Kasumi-1 (cell line): ENCODE measurements around the gene RSL1D1.
A peak's percentile ranks its signal among the peaks of the same experiment; 100 is the strongest.

Experiments
- DNase-seq, 2 experiments: peaks; one replicate each; lab custom pipeline; 2025; lab: John Stamatoyannopoulos, UW

RSL1D1 gene

GRCh38 chr16:11851294-11852091 is at the start of gene RSL1D1:
RSL1D1 (minus strand) TSS chr16:11851542; CDS start chr16:11851512, 30 bp downstream.
- DNase-seq = peak; percentile 65 to 73

GRCh38 chr16:11901091-11901490 is 49.7 kb upstream of the RSL1D1 start:
- DNase-seq = no peak

- no peak for DNase-seq
Measured at GRCh38 chr16:11896486-11897176, 45.3 kb upstream of the RSL1D1 start.

GRCh38 chr16:11893571-11893970 is 42.2 kb upstream of the RSL1D1 start:
- no peak for DNase-seq

- no peak for DNase-seq
Measured at GRCh38 chr16:11892761-11893160, 41.4 kb upstream of the RSL1D1 start.

GRCh38 chr16:11890231-11890965 is 39.1 kb upstream of the RSL1D1 start:
- no peak for DNase-seq

GRCh38 chr16:11886881-11887280 is 35.5 kb upstream of the RSL1D1 start:
- DNase-seq = no peak

- DNase-seq = no peak
Measured at GRCh38 chr16:11884035-11884434, 32.7 kb upstream of the RSL1D1 start.

GRCh38 chr16:11880007-11880406 is 28.7 kb upstream of the RSL1D1 start:
- DNase-seq = peak in 1 of 2 experiments; percentile 4

- no peak for DNase-seq
Measured at GRCh38 chr16:11877374-11877773, 26.0 kb upstream of the RSL1D1 start.

- no peak for DNase-seq
Measured at GRCh38 chr16:11876306-11876705, 25.0 kb upstream of the RSL1D1 start.

- no peak for DNase-seq
Measured at GRCh38 chr16:11875721-11876120, 24.4 kb upstream of the RSL1D1 start.

- DNase-seq = no peak
Measured at GRCh38 chr16:11871193-11871592, 19.9 kb upstream of the RSL1D1 start.

GRCh38 chr16:11870399-11870798 is 19.1 kb upstream of the RSL1D1 start:
- DNase-seq = no peak

- DNase-seq = no peak
Measured at GRCh38 chr16:11869353-11870228, 18.2 kb upstream of the RSL1D1 start.

GRCh38 chr16:11868412-11868980 is 17.2 kb upstream of the RSL1D1 start:
- DNase-seq = no peak

GRCh38 chr16:11862489-11862888 is 11.1 kb upstream of the RSL1D1 start:
- DNase-seq = no peak

- DNase-seq = no peak
Measured at GRCh38 chr16:11857161-11857560, 5.8 kb upstream of the RSL1D1 start.

GRCh38 chr16:11852092-11852809 is 909 bp upstream of the RSL1D1 start:
- DNase-seq = peak in 1 of 2 experiments; percentile 7

- DNase-seq = no peak
Measured at GRCh38 chr16:11848842-11849241, 2.5 kb downstream of the RSL1D1 start.

- DNase-seq = no peak
Measured at GRCh38 chr16:11844499-11844898, 6.8 kb downstream of the RSL1D1 start.
